ENCODE measurements around the gene VASP.
A peak's percentile ranks its signal among the peaks of the same experiment; 100 is the strongest.

Gene VASP

DNA sequence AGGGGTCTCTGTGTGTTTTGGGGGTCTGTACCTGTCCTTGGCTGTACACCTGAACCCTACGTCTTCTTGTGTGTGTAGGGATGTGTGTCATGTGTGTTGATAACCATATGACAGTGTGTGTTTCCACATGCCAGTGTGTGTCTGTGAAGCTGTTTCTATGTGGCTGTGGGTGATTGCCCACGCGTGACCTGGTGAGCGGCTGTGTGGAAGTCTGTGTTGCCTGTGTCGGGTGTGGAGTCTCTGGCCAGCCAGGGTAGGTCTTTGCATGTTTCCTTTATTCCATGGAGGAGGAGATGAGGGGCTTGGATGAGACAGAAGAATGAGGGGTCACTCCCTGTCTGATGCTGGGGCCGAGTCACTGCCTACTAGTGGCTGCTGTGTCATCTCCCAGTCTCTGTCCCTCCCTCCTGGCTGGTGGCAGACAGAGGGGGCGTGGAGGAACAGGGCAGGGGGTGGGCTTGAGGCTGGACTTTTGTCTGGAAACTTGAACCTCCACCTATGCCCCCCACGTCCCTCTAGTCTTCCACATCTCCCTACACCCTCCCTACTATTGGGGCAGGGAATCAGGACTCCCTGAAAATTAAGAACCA is 42.3 kb upstream of the VASP start:
- no peak for DNase-seq (ENCODE audit: low read depth)
- TF ChIP-seq, protein P1, sequence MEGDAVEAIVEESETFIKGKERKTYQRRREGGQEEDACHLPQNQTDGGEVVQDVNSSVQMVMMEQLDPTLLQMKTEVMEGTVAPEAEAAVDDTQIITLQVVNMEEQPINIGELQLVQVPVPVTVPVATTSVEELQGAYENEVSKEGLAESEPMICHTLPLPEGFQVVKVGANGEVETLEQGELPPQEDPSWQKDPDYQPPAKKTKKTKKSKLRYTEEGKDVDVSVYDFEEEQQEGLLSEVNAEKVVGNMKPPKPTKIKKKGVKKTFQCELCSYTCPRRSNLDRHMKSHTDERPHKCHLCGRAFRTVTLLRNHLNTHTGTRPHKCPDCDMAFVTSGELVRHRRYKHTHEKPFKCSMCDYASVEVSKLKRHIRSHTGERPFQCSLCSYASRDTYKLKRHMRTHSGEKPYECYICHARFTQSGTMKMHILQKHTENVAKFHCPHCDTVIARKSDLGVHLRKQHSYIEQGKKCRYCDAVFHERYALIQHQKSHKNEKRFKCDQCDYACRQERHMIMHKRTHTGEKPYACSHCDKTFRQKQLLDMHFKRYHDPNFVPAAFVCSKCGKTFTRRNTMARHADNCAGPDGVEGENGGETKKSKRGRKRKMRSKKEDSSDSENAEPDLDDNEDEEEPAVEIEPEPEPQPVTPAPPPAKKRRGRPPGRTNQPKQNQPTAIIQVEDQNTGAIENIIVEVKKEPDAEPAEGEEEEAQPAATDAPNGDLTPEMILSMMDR (conservative IDR thresholded peaks at IDR 0.05; ENCODE audit: control insufficient read depth, insufficient read depth, low read depth, low read length), result no peak
- H3K4me3 ChIP-seq (ENCODE audit: control insufficient read depth, low read depth, low read length), result no peak overlapping the region

DNA sequence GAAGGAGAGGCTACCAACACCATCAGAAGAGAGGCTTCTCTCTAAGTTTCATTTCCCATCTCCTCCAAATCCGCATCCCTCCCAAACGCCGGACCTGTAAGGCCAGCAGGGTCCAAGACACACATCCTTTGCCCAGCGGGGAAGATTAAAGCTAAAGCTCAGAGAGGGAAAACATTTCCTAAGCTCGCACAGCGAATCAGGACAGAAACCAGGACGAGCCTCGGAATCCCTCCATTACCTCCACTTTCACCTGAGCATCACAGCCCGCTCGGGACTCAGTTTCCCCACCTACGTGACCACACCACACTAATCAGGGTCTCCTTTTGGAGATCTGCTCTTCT is 40.2 kb upstream of the VASP start:
- peak overlapping the region; percentile 67 for H3K4me3 ChIP-seq (ENCODE audit: control insufficient read depth, low read depth, low read length)
- DNase-seq (ENCODE audit: low read depth), result no peak
- TF ChIP-seq, protein P1 (conservative IDR thresholded peaks at IDR 0.05; ENCODE audit: control insufficient read depth, insufficient read depth, low read depth, low read length), result peak; percentile 3

DNA sequence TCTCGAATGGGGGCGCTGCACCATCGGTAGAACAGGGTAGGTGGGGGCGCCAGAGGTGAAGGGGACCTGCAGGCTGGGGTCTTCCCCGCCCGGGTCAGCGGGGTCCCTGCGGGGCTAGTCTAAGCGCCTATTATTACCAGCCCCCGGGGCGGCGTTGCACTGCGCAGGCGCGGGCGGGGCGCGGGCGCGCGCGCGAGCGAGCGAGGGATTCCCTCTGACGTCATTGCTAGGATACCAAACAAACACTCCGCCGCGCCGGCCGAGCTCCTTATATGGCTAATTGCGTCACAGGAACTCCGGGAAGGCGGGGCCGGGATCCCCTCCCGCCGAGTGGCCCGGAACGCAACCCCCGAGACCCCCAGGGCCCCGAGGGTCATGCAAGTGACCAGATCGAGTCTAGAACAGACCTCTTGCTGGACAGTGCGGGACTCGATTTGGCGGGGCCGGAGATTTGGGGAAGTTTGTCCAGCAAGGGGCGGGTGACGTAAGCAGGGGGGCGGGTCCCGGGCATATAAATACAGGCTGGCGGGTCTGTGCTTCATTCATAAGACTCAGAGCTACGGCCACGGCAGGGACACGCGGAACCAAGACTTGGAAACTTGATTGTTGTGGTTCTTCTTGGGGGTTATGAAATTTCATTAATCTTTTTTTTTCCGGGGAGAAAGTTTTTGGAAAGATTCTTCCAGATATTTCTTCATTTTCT is 39.7 kb upstream of the VASP start, which contains the start of gene FOSB:
FOSB (plus strand) TSS at position 541 of the 703 bp plus-strand sequence. CDS start 591 bp downstream, outside the sequence.
- peak within 1 kb of the TSS; percentile 93 for H3K4me3 ChIP-seq (ENCODE audit: control insufficient read depth, low read depth, low read length)
- TF ChIP-seq, protein P1 (conservative IDR thresholded peaks at IDR 0.05; ENCODE audit: control insufficient read depth, insufficient read depth, low read depth, low read length), result no peak
- DNase-seq (ENCODE audit: low read depth), result peak; percentile 92

DNA sequence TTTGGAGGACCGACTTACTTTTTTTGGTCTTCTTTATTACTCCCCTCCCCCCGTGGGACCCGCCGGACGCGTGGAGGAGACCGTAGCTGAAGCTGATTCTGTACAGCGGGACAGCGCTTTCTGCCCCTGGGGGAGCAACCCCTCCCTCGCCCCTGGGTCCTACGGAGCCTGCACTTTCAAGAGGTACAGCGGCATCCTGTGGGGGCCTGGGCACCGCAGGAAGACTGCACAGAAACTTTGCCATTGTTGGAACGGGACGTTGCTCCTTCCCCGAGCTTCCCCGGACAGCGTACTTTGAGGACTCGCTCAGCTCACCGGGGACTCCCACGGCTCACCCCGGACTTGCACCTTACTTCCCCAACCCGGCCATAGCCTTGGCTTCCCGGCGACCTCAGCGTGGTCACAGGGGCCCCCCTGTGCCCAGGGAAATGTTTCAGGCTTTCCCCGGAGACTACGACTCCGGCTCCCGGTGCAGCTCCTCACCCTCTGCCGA is 39.1 kb upstream of the VASP start:
- peak overlapping the region; percentile 93 for H3K4me3 ChIP-seq (ENCODE audit: control insufficient read depth, low read depth, low read length)
- TF ChIP-seq, protein P1 (conservative IDR thresholded peaks at IDR 0.05; ENCODE audit: control insufficient read depth, insufficient read depth, low read depth, low read length), result peak; percentile 19
- no peak for DNase-seq (ENCODE audit: low read depth)

- DNase-seq (ENCODE audit: low read depth), result peak; percentile 45
- TF ChIP-seq, protein P1 (conservative IDR thresholded peaks at IDR 0.05; ENCODE audit: control insufficient read depth, insufficient read depth, low read depth, low read length), result no peak
- peak overlapping the region; percentile 93 for H3K4me3 ChIP-seq (ENCODE audit: control insufficient read depth, low read depth, low read length)
Measured at GRCh38 chr19:45468803-45469131, 38.5 kb upstream of the VASP start.

DNA sequence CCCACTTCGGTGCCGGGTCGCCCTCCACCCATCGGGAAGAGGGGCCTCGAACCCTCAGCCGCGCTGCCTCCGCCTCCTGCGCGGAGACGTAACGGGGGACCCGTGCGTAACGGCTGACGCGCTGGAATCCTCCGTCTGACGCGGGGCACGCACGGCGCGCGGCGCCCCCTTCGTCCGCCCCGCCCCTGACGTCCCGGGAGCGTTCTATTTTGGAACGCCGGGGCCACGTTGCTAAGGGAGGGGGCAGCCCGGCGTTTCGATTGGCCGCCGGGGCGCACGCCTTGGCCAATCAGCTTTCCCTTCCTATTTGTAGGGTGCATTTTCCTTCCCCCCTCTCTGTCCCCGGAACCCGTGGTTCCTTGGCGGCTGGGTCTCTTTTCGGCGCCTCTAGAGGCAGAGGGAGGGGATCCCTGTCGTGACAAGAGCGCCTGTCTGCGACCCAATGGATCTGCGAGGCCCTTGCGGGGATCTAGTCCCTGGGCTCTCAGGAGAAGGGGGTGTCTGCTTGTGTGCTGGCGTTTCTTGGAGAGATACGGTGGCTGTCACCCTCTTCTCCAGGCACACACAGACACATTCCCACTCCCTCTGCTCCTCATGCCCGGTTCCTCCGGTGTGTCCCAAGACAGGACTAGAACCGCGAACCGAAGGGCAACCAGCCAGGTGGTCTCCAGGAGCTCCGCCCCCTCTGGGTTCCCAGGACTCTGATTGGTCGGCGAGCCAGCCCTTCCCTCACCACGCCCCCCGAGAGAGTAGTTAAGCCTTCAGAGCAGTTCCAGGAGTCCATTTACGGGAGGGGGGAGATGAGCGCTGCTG is 37.9 kb upstream of the VASP start:
- TF ChIP-seq, protein P1 (conservative IDR thresholded peaks at IDR 0.05; ENCODE audit: control insufficient read depth, insufficient read depth, low read depth, low read length), result no peak
- H3K4me3 ChIP-seq (ENCODE audit: control insufficient read depth, low read depth, low read length), result peak overlapping the region; percentile 93
- DNase-seq (ENCODE audit: low read depth), result peak; percentile 91
